Measurements from ENCODE around the gene MMP1.
"Not testable (repeated sequence)": the region's sequence is repeated elsewhere in the genome, so short reads cannot be mapped to it uniquely, and the experiment has no call there.

Gene MMP1

GRCh38 chr11:102761646-102762238, 36.2 kb downstream of the MMP1 start:
- no peak for DNase-seq (ENCODE audit: low read depth in 2 of 2, low spot score in 1 of 2)

GRCh38 chr11:102760344-102761035, 37.5 kb downstream of the MMP1 start:
- DNase-seq (ENCODE audit: low read depth in 2 of 2, low spot score in 1 of 2): no peak

GRCh38 chr11:102757823-102758549, 40.0 kb downstream of the MMP1 start:
- DNase-seq (ENCODE audit: low read depth in 2 of 2, low spot score in 1 of 2): no peak

- no peak for DNase-seq (ENCODE audit: low read depth in 2 of 2, low spot score in 1 of 2)
Measured at GRCh38 chr11:102753267-102753666, 44.7 kb downstream of the MMP1 start.

GRCh38 chr11:102751673-102752072, 46.3 kb downstream of the MMP1 start:
- DNase-seq (ENCODE audit: low read depth in 2 of 2, low spot score in 1 of 2): no peak

GRCh38 chr11:102749101-102749722, 48.7 kb downstream of the MMP1 start:
- DNase-seq (ENCODE audit: low read depth in 2 of 2, low spot score in 1 of 2): no peak

GRCh38 chr11:102746746-102747578, 51.0 kb downstream of the MMP1 start:
- DNase-seq (ENCODE audit: low read depth in 2 of 2, low spot score in 1 of 2): not testable (repeated sequence)
